OCI-LY7 (cell line): ENCODE data around the gene TVP23A. TPM values are rescaled to one million over a fixed set of nuclear protein-coding genes. Genes with fewer than 3 reads are reported as not detected.

Experiments
- BruUV-seq: library from RNA; stranded (reverse); fragments of 400-500 nt; replicated peaks from 2 replicates; lab custom pipeline; 2021; lab: Mats Ljungman, UMichigan
- CTCF ChIA-PET: fragments of 300-600 bp; sonication (Branson Sonifier 250); formaldehyde crosslinking; loops from one replicate; lab custom pipeline; 2022; ENCODE audit warnings: antibody characterized with exemption; ENCODE audit not compliant: unreplicated experiment; lab: Charles Lee
- POLR2A ChIA-PET: fragments of 300-600 bp; sonication (Branson Sonifier 250); formaldehyde crosslinking; loops from one replicate; lab custom pipeline; 2022; ENCODE audit warnings: antibody characterized with exemption; lab: Charles Lee
- DNase-seq: peaks from one replicate; pipeline ENCODE4 v3.0.0-alpha.2; 2015; ENCODE audit warnings: low spot score
- H2AFZ ChIP-seq: fragments of 200-600 bp; sonication (generic), shearing (Covaris generic); 2 replicates; pipeline ENCODE4 v1.6.1; 2014; ENCODE audit warnings: mild to moderate bottlenecking, antibody characterized with exemption, low read length, moderate library complexity
- H3K27ac ChIP-seq: fragments of 200-600 bp; sonication (generic); 2 replicates; pipeline ENCODE4 v1.5.1; 2014; ENCODE audit warnings: mixed run types, low read depth, mild to moderate bottlenecking, moderate library complexity, low read length, inconsistent platforms; ENCODE audit not compliant: poor library complexity, severe bottlenecking
- H3K36me3 ChIP-seq: fragments of 200-600 bp; sonication (generic); 2 replicates; pipeline ENCODE4 v1.6.1; 2014; ENCODE audit warnings: mild to moderate bottlenecking, antibody characterized with exemption, low read length, moderate library complexity, mixed read lengths; ENCODE audit not compliant: insufficient read depth
- H3K4me1 ChIP-seq: fragments of 200-600 bp; sonication (generic); 2 replicates; pipeline ENCODE4 v1.5.1; 2014; ENCODE audit warnings: mild to moderate bottlenecking, low read length; ENCODE audit not compliant: insufficient read depth, poor library complexity, severe bottlenecking
- H3K4me2 ChIP-seq: fragments of 200-600 bp; sonication (generic); 2 replicates; pipeline ENCODE4 v1.6.1; 2014; ENCODE audit warnings: mild to moderate bottlenecking, low read length
- H3K4me3 ChIP-seq: fragments of 200-600 bp; sonication (generic); 2 replicates; pipeline ENCODE4 v1.5.1; 2014; ENCODE audit warnings: mild to moderate bottlenecking, low read depth, low read length; ENCODE audit not compliant: poor library complexity, severe bottlenecking
- H3K79me2 ChIP-seq: fragments of 200-600 bp; sonication (generic); 2 replicates; pipeline ENCODE4 v1.6.1; 2016; ENCODE audit warnings: low read depth, mild to moderate bottlenecking, low read length, moderate library complexity, mixed read lengths; ENCODE audit not compliant: insufficient read depth
- H3K9me2 ChIP-seq: fragments of 200-600 bp; sonication (generic); 2 replicates; pipeline ENCODE4 v1.6.1; 2016; ENCODE audit warnings: mild to moderate bottlenecking, low read length, mixed read lengths; ENCODE audit not compliant: insufficient read depth
- H3K9me3 ChIP-seq: fragments of 200-600 bp; sonication (generic); 2 replicates; pipeline ENCODE4 v1.6.1; 2014; ENCODE audit warnings: mild to moderate bottlenecking, mixed run types, low read length, mixed read lengths
- H4K20me1 ChIP-seq: fragments of 200-600 bp; sonication (generic); 2 replicates; pipeline ENCODE4 v1.6.1; 2014; ENCODE audit warnings: mild to moderate bottlenecking, antibody characterized with exemption, low read length, moderate library complexity, mixed read lengths; ENCODE audit not compliant: insufficient read depth
- CTCF ChIP-seq: fragments of 200-600 bp; sonication (generic); conservative IDR thresholded peaks from 2 replicates; pipeline ENCODE4 v1.5.1; 2014; ENCODE audit warnings: mild to moderate bottlenecking, antibody characterized with exemption, low read length, moderate library complexity, mixed read lengths
- EZH2phosphoT487 ChIP-seq: fragments of 200-600 bp; sonication (generic); IDR thresholded peaks from 2 replicates; pipeline ENCODE4 v1.6.1; 2018; ENCODE audit warnings: low read depth, borderline replicate concordance, mild to moderate bottlenecking, mixed run types, antibody characterized with exemption, low read length, moderate library complexity, mixed read lengths
- intact Hi-C: fragments of 100-400 bp; cut with micrococcal nuclease; formaldehyde crosslinking; loops from one replicate; pipeline ENCODE4 v1.10.0; 2022; ENCODE audit not compliant: unreplicated experiment
- total RNA-seq, 2 experiments: library from RNA; depleted of rRNA in 1 of 2; stranded (reverse); fragments of >200 nt in 1 of 2; shearing (Covaris generic) in 1 of 2; gene quantifications; 2 replicates each; pipeline ENCODE4 v1.2.3, GENCODE V29; 2014 to 2022

The TVP23A gene
- total RNA-seq, 2 experiments from 2014 or later = 0.57 TPM; not detected in 1

- no peak overlapping the region for H2AFZ ChIP-seq
- no peak overlapping the region for H3K4me3 ChIP-seq
- no peaks in the 10 kb centered on the region for H3K79me2 ChIP-seq
- intact Hi-C loops = no loop called here
- no peaks in the 10 kb centered on the region for H3K9me2 ChIP-seq
- no peaks in the 10 kb centered on the region; the same call in 1 of the 2 replicates for H3K36me3 ChIP-seq
- H3K4me1 ChIP-seq = peaks cover 5% of the 10 kb centered on the region
- BruUV-seq = no TSS peak
- ChIA-PET CTCF (no interaction called here), POLR2A (no interaction called here)
- H3K4me2 ChIP-seq = no peak overlapping the region
- H4K20me1 ChIP-seq = no peaks in the 10 kb centered on the region
- TF ChIP-seq EZH2phosphoT487 (no peak), CTCF (no peak)
- H3K9me3 ChIP-seq = no peaks in the 10 kb centered on the region
- no peak for DNase-seq
- no peak overlapping the region for H3K27ac ChIP-seq
Observed at GRCh38 chr16:10846213-10846998, 27.8 kb upstream of the TVP23A start.

GRCh38 chr16:10840703-10841102, 22.1 kb upstream of the TVP23A start:
- H3K4me1 ChIP-seq = peaks cover 5% of the 10 kb centered on the region
- CTCF ChIA-PET = no interaction called here

More at GRCh38 chr16:10840703-10841102, 22.1 kb upstream of the TVP23A start:
- Histone ChIP-seq H4K20me1 (no peaks in the 10 kb centered on the region), H3K79me2 (no peaks in the 10 kb centered on the region), H3K27ac (no peak overlapping the region), H3K4me2 (no peak overlapping the region), H3K9me3 (no peaks in the 10 kb centered on the region), H3K9me2 (no peaks in the 10 kb centered on the region), H3K36me3 (no peaks in the 10 kb centered on the region), H3K4me3 (no peak overlapping the region), H2AFZ (no peak overlapping the region)
- POLR2A ChIA-PET = no interaction called here
- intact Hi-C loops = no loop called here
- no TSS peak for BruUV-seq
- DNase-seq = no peak
- TF ChIP-seq EZH2phosphoT487 (no peak), CTCF (no peak)
